HepG2 (cell line): ENCODE measurements around the gene SDR39U1. TPM values are rescaled to one million over a fixed set of nuclear protein-coding genes. Genes with fewer than 3 reads are reported as not detected.

Experiments used
- ATAC-seq: fragments of 200-7000 bp; cut with Tn5 transposase; 3 replicates; pipeline ENCODE4 v1.9.1; 2020; ENCODE audit warnings: mild to moderate bottlenecking, moderate library complexity
- BruUV-seq: library from RNA; stranded (reverse); fragments of 400-500 nt; replicated peaks from 2 replicates; lab custom pipeline; 2021; lab: Mats Ljungman, UMichigan
- CTCF ChIA-PET: fragments of 300-600 bp; formaldehyde crosslinking; extraction: SDS; loops from one replicate; lab custom pipeline; 2021; ENCODE audit warnings: low total read pairs, inconsistent platforms, low intra/inter-chr PET ratio; lab: Yijun Ruan, JAX
- POLR2A ChIA-PET: fragments of 350-600 bp; sonication (Branson Sonifier 250); formaldehyde crosslinking; loops from one replicate; lab custom pipeline; 2020; ENCODE audit warnings: antibody characterized with exemption, inconsistent platforms; lab: Yijun Ruan, JAX
- DNase-seq: peaks from one replicate; pipeline ENCODE4 v3.0.0-alpha.2; 2015; ENCODE audit warnings: low spot score
- FAIRE-seq: peaks from 3 replicates; lab custom pipeline; 2011; peaks lifted over from hg19 to GRCh38; lab: Jason Lieb, UNC
- H2AFZ ChIP-seq: one replicate; pipeline ENCODE4 v1.6.1; 2011; ENCODE audit warnings: low read length, inconsistent platforms
- H3K27ac ChIP-seq: fragments of 300-600 bp; 3 replicates; pipeline ENCODE4 v1.8.0; 2011; ENCODE audit warnings: mixed run types, mild to moderate bottlenecking, mixed read lengths, low read length, inconsistent platforms; ENCODE audit not compliant: insufficient read depth; ENCODE audit errors: extremely low read length
- H3K27me3 ChIP-seq, 2 experiments: fragments of 200-600 bp in 1 of 2; 2 replicates in 1 of 2; 3 replicates in 1 of 2; pipeline versions ENCODE4 v1.6.0 to v1.8.0; 2011; ENCODE audit warnings: low read length in 2 of 2, mild to moderate bottlenecking in 2 of 2, moderate library complexity in 2 of 2, inconsistent platforms in 1 of 2; ENCODE audit not compliant: insufficient read depth in 2 of 2, control insufficient read depth in 1 of 2
- H3K36me3 ChIP-seq, 2 experiments: fragments of 200-600 bp in 1 of 2; replicated peaks in 1 of 2; 2 replicates in 1 of 2; 3 replicates in 1 of 2; pipeline versions ENCODE4 v1.5.1 to v1.8.0; 2011; ENCODE audit warnings: low read length in 2 of 2, inconsistent platforms in 1 of 2; ENCODE audit not compliant: insufficient read depth in 2 of 2, control insufficient read depth in 1 of 2
- H3K4me1 ChIP-seq: 2 replicates; pipeline ENCODE4 v1.5.1; 2012; ENCODE audit warnings: low read length, inconsistent platforms; ENCODE audit not compliant: insufficient read depth
- H3K4me2 ChIP-seq: 2 replicates; pipeline ENCODE4 v1.6.0; 2011; ENCODE audit warnings: low read depth, low read length, inconsistent platforms
- H3K4me3 ChIP-seq, 3 experiments: fragments of 200-600 bp in 1 of 3; sonication (generic), shearing (Covaris generic) in 1 of 3; replicated peaks in 1 of 3; 2 replicates each; pipeline ENCODE4 v1.5.1; 2011 to 2016; ENCODE audit warnings: low read length in 3 of 3, inconsistent platforms in 2 of 3, low read depth in 2 of 3, mild to moderate bottlenecking in 2 of 3, control low read depth in 1 of 3, mixed read lengths in 1 of 3; ENCODE audit not compliant: insufficient read depth in 1 of 3
- H3K79me2 ChIP-seq: one replicate; pipeline ENCODE4 v1.6.1; 2011; ENCODE audit warnings: low read length, inconsistent platforms; ENCODE audit not compliant: insufficient read depth
- H3K9ac ChIP-seq: 2 replicates; pipeline ENCODE4 v1.6.0; 2011; ENCODE audit warnings: mild to moderate bottlenecking, low read depth, low read length, inconsistent platforms; ENCODE audit not compliant: insufficient read depth
- H3K9me3 ChIP-seq: 2 replicates; pipeline ENCODE4 v1.5.1; 2012; ENCODE audit warnings: mild to moderate bottlenecking, low read length
- H4K20me1 ChIP-seq: 2 replicates; pipeline ENCODE4 v1.6.0; 2011; ENCODE audit warnings: inconsistent platforms, mild to moderate bottlenecking, low read length, moderate library complexity; ENCODE audit not compliant: insufficient read depth
- CHD2 ChIP-seq: IDR thresholded peaks from 2 replicates; pipeline ENCODE4 v1.6.1; 2011; ENCODE audit warnings: low read depth, low read length, improper control_type of control experiment
- ELF4 ChIP-seq: sonication (generic); formaldehyde crosslinking; IDR thresholded peaks from 2 replicates; pipeline ENCODE4 v1.5.0; 2020; ENCODE audit warnings: missing genetic modification reagents, mild to moderate bottlenecking, moderate library complexity, borderline replicate concordance
- IRX3 ChIP-seq: sonication (generic); formaldehyde crosslinking; IDR thresholded peaks from 2 replicates; pipeline ENCODE4 v1.8.1; 2023; ENCODE audit warnings: mild to moderate bottlenecking, low read depth, missing genetic modification reagents, borderline replicate concordance
- ZNF670 ChIP-seq: sonication (generic); formaldehyde crosslinking; IDR thresholded peaks from 2 replicates; pipeline ENCODE4 v1.8.0; 2022; ENCODE audit warnings: mild to moderate bottlenecking, missing genetic modification reagents, borderline replicate concordance
- WGBS: methylation state at CpG from one replicate; pipeline ENCODE4 v1.1.6; 2017; ENCODE audit warnings: low lambda C conversion rate; 5-methylcytosine and 5-hydroxymethylcytosine counted together
- in situ Hi-C: cut with HindIII; loops from 2 replicates; pipeline ENCODE4 v1.10.0; 2017; ENCODE audit warnings: low pct_unique_long_range_greater_than_20kb; ENCODE audit not compliant: extremely low pct_ligation_motif_present
- intact Hi-C: fragments of 100-400 bp; cut with micrococcal nuclease; formaldehyde crosslinking; loops from one replicate; pipeline ENCODE4 v1.10.0; 2022; ENCODE audit not compliant: unreplicated experiment
- polyA plus RNA-seq, 8 experiments: library from polyadenylated mRNA; depleted of rRNA in 3 of 8; stranded (reverse) in 7 of 8; unstranded in 1 of 8; fragments of >200 nt; fragmentation: Illumina TruSeq in 4 of 8; extraction: Trizol in 4 of 8; gene quantifications; 2 replicates each; pipeline versions ENCODE4 v1.2.1 to v1.2.3, GENCODE V29; 2011 to 2016; ENCODE audit warnings: low read depth in 4 of 8, missing spikeins in 1 of 8, mixed read lengths in 1 of 8; ENCODE audit not compliant: insufficient read depth in 1 of 8
- total RNA-seq, 5 experiments: library from RNA; depleted of rRNA; stranded (reverse); fragments of >200 nt; fragmentation: Illumina TruSeq; extraction: Trizol; gene quantifications; 2 replicates each; pipeline ENCODE4 v1.2.3, GENCODE V29; 2016; ENCODE audit warnings: low read depth in 1 of 5
- TF ChIP-seq, protein P1 (sequence below): sonication (generic); formaldehyde crosslinking; IDR thresholded peaks from 2 replicates; pipeline ENCODE4 v1.4.0; 2020; ENCODE audit warnings: missing genetic modification reagents, borderline replicate concordance
- TF ChIP-seq, protein P2 (sequence below): sonication (generic); formaldehyde crosslinking; IDR thresholded peaks from 2 replicates; pipeline ENCODE4 v1.8.1; 2023; ENCODE audit warnings: mild to moderate bottlenecking, inconsistent platforms, moderate library complexity, missing genetic modification reagents, borderline replicate concordance

Gene SDR39U1
- total and polyA plus RNA-seq, 2 of the 13 experiments (the other 11 are each of a cell fraction or from before 2014, with no cell fraction given), result 34.4 to 129 TPM

DNA sequence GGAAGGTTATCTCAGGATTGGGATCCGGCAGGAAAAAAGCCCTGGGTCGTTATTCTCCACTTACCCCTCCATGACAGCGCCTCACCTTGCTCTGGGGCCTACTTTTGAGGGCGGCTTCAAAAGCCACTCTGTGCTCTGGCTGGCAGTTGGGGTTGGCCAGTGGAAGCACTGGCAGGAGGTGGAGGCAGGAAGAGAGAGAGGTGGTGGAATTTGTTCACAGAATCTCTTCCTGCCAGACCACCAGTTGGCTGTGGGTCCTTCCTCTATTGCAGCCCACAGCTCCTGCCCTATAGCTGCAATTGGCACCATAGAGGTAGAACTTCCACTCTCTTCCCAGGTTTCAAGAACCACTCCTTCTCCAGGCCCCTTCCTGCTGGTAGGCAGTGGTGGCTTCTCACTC is 32.7 kb upstream of the SDR39U1 start:
- no peaks in the 10 kb centered on the region for H3K4me1 ChIP-seq
- H3K4me2 ChIP-seq, result no peak overlapping the region
- 65% methylated on average over 4 of the region's 4 CpGs for WGBS
- no peaks in the 10 kb centered on the region for H4K20me1 ChIP-seq
- FAIRE-seq, result no peak
- TF ChIP-seq IRX3 (CRISPR knock-in tag) (0 out of 2 replicates have a peak, but pooled peaks have one; percentile 27), ZNF670 (CRISPR knock-in tag) (no peak), CHD2 (no peak), ELF4 (CRISPR knock-in tag) (no peak)
- TF ChIP-seq, protein P1, sequence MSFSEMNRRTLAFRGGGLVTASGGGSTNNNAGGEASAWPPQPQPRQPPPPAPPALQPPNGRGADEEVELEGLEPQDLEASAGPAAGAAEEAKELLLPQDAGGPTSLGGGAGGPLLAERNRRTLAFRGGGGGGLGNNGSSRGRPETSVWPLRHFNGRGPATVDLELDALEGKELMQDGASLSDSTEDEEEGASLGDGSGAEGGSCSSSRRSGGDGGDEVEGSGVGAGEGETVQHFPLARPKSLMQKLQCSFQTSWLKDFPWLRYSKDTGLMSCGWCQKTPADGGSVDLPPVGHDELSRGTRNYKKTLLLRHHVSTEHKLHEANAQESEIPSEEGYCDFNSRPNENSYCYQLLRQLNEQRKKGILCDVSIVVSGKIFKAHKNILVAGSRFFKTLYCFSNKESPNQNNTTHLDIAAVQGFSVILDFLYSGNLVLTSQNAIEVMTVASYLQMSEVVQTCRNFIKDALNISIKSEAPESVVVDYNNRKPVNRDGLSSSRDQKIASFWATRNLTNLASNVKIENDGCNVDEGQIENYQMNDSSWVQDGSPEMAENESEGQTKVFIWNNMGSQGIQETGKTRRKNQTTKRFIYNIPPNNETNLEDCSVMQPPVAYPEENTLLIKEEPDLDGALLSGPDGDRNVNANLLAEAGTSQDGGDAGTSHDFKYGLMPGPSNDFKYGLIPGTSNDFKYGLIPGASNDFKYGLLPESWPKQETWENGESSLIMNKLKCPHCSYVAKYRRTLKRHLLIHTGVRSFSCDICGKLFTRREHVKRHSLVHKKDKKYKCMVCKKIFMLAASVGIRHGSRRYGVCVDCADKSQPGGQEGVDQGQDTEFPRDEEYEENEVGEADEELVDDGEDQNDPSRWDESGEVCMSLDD, result no peak
- TF ChIP-seq, protein P2, sequence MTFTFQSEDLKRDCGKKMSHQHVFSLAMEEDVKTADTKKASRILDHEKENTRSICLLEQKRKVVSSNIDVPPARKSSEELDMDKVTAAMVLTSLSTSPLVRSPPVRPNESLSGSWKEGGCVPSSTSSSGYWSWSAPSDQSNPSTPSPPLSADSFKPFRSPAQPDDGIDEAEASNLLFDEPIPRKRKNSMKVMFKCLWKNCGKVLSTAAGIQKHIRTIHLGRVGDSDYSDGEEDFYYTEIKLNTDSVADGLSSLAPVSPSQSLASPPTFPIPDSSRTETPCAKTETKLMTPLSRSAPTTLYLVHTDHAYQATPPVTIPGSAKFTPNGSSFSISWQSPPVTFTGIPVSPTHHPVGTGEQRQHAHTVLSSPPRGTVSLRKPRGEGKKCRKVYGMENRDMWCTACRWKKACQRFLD (CRISPR knock-in tag), result no peak
- TF ChIP-seq, all 625 proteins: peak for 1
- H3K27ac ChIP-seq, result no peak overlapping the region
- H3K27me3 ChIP-seq, result no peaks in the 10 kb centered on the region
- H3K79me2 ChIP-seq, result no peaks in the 10 kb centered on the region
- CTCF ChIA-PET, result no interaction called here
- no peaks in the 10 kb centered on the region for H3K9me3 ChIP-seq
- BruUV-seq, result no TSS peak
- H3K9ac ChIP-seq, result no peak overlapping the region
- ATAC-seq (no peak), DNase-seq (no peak)
- in situ Hi-C loops, result no loop called here
- intact Hi-C loops, result no loop called here
- H3K4me3 ChIP-seq, result no peak overlapping the region
- no peaks in the 10 kb centered on the region for H3K36me3 ChIP-seq
- POLR2A ChIA-PET, result no interaction called here
- no peak overlapping the region for H2AFZ ChIP-seq
